Heart right ventricle (tissue), 16 donors: Measurements from ENCODE around the gene RAMAC. TPM values are rescaled to one million over a fixed set of nuclear protein-coding genes. Genes with fewer than 3 reads are reported as not detected.

Source experiments
- ATAC-seq, 8 donors: fragments of 200-7000 bp; cut with Tn5 transposase; one replicate each; pipeline ENCODE4 v1.9.1; 2020; ENCODE audit warnings: mild to moderate bottlenecking in 8 of 8, moderate library complexity in 8 of 8, moderate number of reproducible peaks in 1 of 8
- DNase-seq, 2 donors: peaks; one replicate each; pipeline ENCODE4 v3.0.0-alpha.2; 2020
- H3K27ac ChIP-seq, 10 donors: fragments of 200-600 bp; sonication (generic) in 2 of 10; one replicate each; pipeline versions ENCODE4 v1.5.0 to v1.8.0; 2020 to 2022; ENCODE audit warnings: mild to moderate bottlenecking in 3 of 10
- H3K27me3 ChIP-seq, 7 donors: fragments of 200-600 bp; one replicate each; pipeline ENCODE4 v1.8.0; 2021 to 2022; ENCODE audit warnings: mild to moderate bottlenecking in 2 of 7
- H3K36me3 ChIP-seq, 9 donors: fragments of 200-600 bp; sonication (generic) in 1 of 9; one replicate each; pipeline versions ENCODE4 v1.5.0 to v1.8.0; 2020 to 2022; ENCODE audit warnings: mild to moderate bottlenecking in 2 of 9
- H3K4me1 ChIP-seq, 9 donors: fragments of 200-600 bp; sonication (generic) in 1 of 9; one replicate each; pipeline versions ENCODE4 v1.5.0 to v1.8.0; 2020 to 2022; ENCODE audit warnings: mild to moderate bottlenecking in 4 of 9
- H3K4me3 ChIP-seq, 10 donors: fragments of 200-600 bp; sonication (generic) in 2 of 10; one replicate each; pipeline versions ENCODE4 v1.5.0 to v1.8.0; 2020 to 2022; ENCODE audit warnings: mild to moderate bottlenecking in 7 of 10, moderate library complexity in 2 of 10
- H3K9me3 ChIP-seq, 11 donors: fragments of 200-600 bp in 10 of 11; sonication (generic) in 2 of 11; one replicate each; pipeline versions ENCODE4 v1.5.0 to v1.8.0; 2013 to 2022; ENCODE audit warnings: mild to moderate bottlenecking in 2 of 11, control low read depth in 1 of 11, moderate library complexity in 1 of 11
- CTCF ChIP-seq, 9 donors: fragments of 200-600 bp; sonication (generic) in 2 of 9; IDR thresholded peaks; one replicate each; pipeline versions ENCODE4 v1.5.0 to v1.8.0; 2021 to 2022; ENCODE audit warnings: antibody characterized with exemption in 9 of 9, mild to moderate bottlenecking in 5 of 9, moderate library complexity in 1 of 9
- WGBS, 2 donors: extraction: QIAGEN DNeasy Blood & Tissue Kit; methylation state at CpG; one replicate each; pipeline ENCODE4 v1.1.7; 2013; ENCODE audit warnings: inconsistent platforms in 1 of 2; 5-methylcytosine and 5-hydroxymethylcytosine counted together
- intact Hi-C, 10 donors: fragments of 100-400 bp; cut with DNase I; formaldehyde crosslinking; loops; one replicate each; pipeline versions ENCODE4 v1.11.1 to v1.14.2; 2022
- polyA plus RNA-seq, 2 donors: library from polyadenylated mRNA; stranded (reverse); fragments of 200-250 nt; gene quantifications; one replicate each; pipeline ENCODE4 v1.2.3, GENCODE V29; 2013
- total RNA-seq, 10 donors: library from RNA; stranded (reverse); fragmentation: NEBNext Ultra II Directional in 3 of 10; extraction: Animal tissue kit (Norgen Biotek cat#: 25700) in 3 of 10; gene quantifications; one replicate each; pipeline versions ENCODE4 v1.2.1 to v1.2.4, GENCODE V29; 2021 to 2023
- donor health status: Arrhythmogenic right ventricular cardiomyopathy.
- donor health status: ischemic (EF 13 %, LVEDD 7.1; RV severe dilation, severe dysfunction).
- donor health status: healthy with polysubstance abuse.
- donor health status: DM: no; HTN: yes; CAD: no.
- donor health status: DM: no; HTN: no; CAD: no.
- donor health status: ischemic (EF 25% LVEDD 6.9; RV normal size, moderate dysfunction).
- donor health status: ischemic (EF 25% LVEDD 5.7; RV mildly dilated, moderate dysfunction).
- donor health status: healthy.
- donor health status: DM: yes; HTN: yes; CAD: no.
- donor health status: Ischemic cardiomyopathy.
- donor health status: ischemic (EF 35%, LVEDD 5.7; RV mildly dilated, moderate dysfunction).
- donor health status: nonischemic (EF 11% LVEDD 7.7; RV severe dilation, severe dysfunction).
- donor health status: DM: yes; HTN: yes; CAD: no.
- donor health status: PGD.
- donor health status: ischemic (EF 29% LVEDD 5.4; RV normal size, mild dysfunction).
- donor health status: nonischemic (EF 23%, LVEDD 6.1; RV moderate dilation, normal function).

Gene RAMAC
- total and polyA plus RNA-seq, 12 donors: 11.8 to 20.4 (median 14.4) TPM

DNA sequence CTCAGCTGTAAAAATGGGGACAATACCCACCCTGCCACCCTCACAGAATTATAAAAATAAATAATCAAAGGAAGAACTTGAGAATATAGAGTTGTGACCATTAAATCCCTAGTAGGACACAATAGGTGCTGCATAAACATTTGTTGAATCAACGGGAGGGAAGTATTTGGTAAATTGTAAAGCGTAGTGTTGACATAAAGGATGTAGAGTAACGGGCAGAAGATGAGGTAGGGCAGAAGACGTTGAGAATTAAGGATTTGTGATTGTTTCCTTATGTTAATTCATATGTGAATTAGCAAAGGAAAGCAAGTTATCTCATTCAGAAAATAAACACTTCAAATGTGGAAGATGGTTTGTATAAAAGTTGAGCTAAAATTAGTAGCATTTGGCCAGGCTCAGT is 7.1 kb downstream of the RAMAC start:
- no peak overlapping the region for H3K27ac ChIP-seq
- 77 to 86% methylated on average over 4 of the region's 4 CpGs for WGBS, 2 donors
- no peak overlapping the region for H3K4me3 ChIP-seq
- H3K36me3 ChIP-seq: peaks cover 0 to 39% (median 20%) of the 10 kb centered on the region in 9 donors
- no peaks in the 10 kb centered on the region for H3K9me3 ChIP-seq
- DNase-seq (no peak), ATAC-seq (no peak)
- no peak for TF ChIP-seq CTCF (IDR thresholded peaks at IDR 0.05)
- no peaks in the 10 kb centered on the region for H3K4me1 ChIP-seq
- intact Hi-C loops: no loop called here
- H3K27me3 ChIP-seq: no peaks in the 10 kb centered on the region

GRCh38 chr15:82995076-82995475 is 9.1 kb downstream of the RAMAC start:
- no peak for DNase-seq
- H3K9me3 ChIP-seq: no peaks in the 10 kb centered on the region
- peaks cover 0 to 7% (median 4%) of the 10 kb centered on the region in 9 donors for H3K4me1 ChIP-seq
- H3K4me3 ChIP-seq: no peak overlapping the region
- H3K27me3 ChIP-seq: no peaks in the 10 kb centered on the region
- no peak for TF ChIP-seq CTCF (IDR thresholded peaks at IDR 0.05)
- 80 to 84% methylated on average over 2 of the region's 2 CpGs for WGBS, 2 donors
- H3K36me3 ChIP-seq: peaks cover 0 to 23% (median 9%) of the 10 kb centered on the region in 9 donors
- intact Hi-C loops: no loop called here
- H3K27ac ChIP-seq: no peak overlapping the region
- no peak for ATAC-seq

DNA sequence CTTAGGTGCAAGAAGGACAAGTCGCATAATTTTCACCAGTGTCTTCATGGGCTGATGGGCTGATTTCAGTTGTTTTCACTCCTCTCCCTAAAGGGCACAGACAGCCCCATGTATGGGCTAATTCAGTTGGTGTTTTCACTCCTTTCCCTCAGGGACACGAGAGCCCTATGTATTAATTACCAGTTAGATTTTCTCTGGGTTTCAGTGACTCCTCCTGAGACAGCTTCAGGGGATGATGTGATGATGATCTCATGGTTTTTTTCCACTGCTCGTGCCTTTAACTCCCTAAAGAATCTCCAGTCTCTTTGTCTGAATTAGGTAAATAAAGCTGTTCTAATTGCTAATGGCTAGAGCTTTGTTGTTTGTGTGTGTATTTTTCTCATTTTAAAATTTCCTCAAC is 9.9 kb downstream of the RAMAC start:
- H3K4me3 ChIP-seq: no peak overlapping the region
- H3K4me1 ChIP-seq: peaks cover 0 to 10% (median 6%) of the 10 kb centered on the region in 9 donors
- no peak overlapping the region for H3K27ac ChIP-seq
- H3K27me3 ChIP-seq: no peaks in the 10 kb centered on the region
- 66 to 72% methylated on average over 3 of the region's 3 CpGs for WGBS, 2 donors
- ATAC-seq: no peak
- intact Hi-C loops: no loop called here
- no peak for TF ChIP-seq CTCF (IDR thresholded peaks at IDR 0.05)
- peaks cover 0 to 17% (median 6%) of the 10 kb centered on the region in 9 donors for H3K36me3 ChIP-seq
- H3K9me3 ChIP-seq: no peaks in the 10 kb centered on the region
- no peak for DNase-seq

DNA sequence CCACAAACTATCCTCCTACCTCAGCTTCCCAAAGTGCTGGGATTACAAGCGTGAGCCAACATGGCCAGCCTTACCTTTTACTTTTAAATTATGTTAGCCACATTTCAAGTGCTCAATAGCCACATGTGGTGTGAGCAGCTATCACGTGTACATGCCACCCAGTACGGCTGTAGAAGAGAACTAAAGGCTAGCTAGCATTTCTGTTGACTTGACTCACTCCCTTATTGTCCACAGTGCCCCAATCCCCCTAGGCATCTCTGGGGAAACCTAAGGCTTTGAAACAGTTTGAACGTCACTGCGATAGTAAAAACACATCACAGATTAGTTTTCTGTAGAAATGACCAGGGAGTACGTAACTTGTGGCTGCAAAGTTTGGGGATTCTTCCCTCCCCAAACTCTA is 13.4 kb downstream of the RAMAC start:
- 88 to 91% methylated on average over 6 of the region's 6 CpGs for WGBS, 2 donors
- Histone ChIP-seq H3K36me3 (peaks cover 0 to 13% (median 0%) of the 10 kb centered on the region in 9 donors), H3K4me3 (no peak overlapping the region), H3K9me3 (no peaks in the 10 kb centered on the region), H3K27me3 (no peaks in the 10 kb centered on the region), H3K4me1 (peaks cover 0 to 10% (median 6%) of the 10 kb centered on the region in 9 donors), H3K27ac (no peak overlapping the region)
- DNase-seq (no peak), ATAC-seq (no peak)
- intact Hi-C loops: no loop called here
- TF ChIP-seq CTCF (IDR thresholded peaks at IDR 0.05): no peak
